Activated naive CD8-positive, alpha-beta T cell treated with anti-CD3 and anti-CD28 coated beads, Interleukin-2, amount 50 U/mL, for 16 hours (primary cell): Measurements from ENCODE around the gene ZNF831.

Experiments used
- DNase-seq: peaks from one replicate; pipeline ENCODE4 v3.0.0-alpha.2; 2020; ENCODE audit warnings: low read depth, low spot score

Gene ZNF831

GRCh38 chr20:59301343-59302007 is 137.9 kb downstream of the ZNF831 start:
- DNase-seq, result no peak

- no peak for DNase-seq
Measured at GRCh38 chr20:59305908-59306655, 142.5 kb downstream of the ZNF831 start.

DNA sequence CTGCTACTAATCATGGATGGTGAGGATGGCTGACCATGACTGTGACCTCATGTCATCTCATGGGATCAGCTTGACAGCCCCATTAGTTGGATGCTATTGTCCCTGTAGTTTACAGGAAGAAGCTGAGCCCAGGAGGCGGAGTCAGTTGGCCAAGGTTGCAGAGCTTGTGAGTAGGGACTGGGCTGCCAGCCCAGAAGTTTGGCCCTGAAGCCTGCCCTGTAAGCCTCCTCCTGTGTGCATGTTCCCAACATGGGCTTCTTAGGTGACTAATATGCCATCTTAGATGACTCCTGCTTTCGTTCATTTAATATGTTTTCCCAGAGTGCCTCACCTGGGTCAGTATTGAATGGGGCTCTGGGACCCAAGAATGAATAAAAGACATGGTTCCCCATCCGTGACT is 143.6 kb downstream of the ZNF831 start:
- DNase-seq, result no peak
